MM.1S (cell line): ENCODE measurements around the gene RPE.
A peak's percentile ranks its signal among the peaks of the same experiment; 100 is the strongest.

Experiments used
- DNase-seq: peaks from one replicate; pipeline ENCODE4 v3.0.0-alpha.2; 2015
- H2AFZ ChIP-seq: fragments of 300-600 bp; sonication (generic); 2 replicates; pipeline ENCODE4 v1.6.0; 2016; ENCODE audit warnings: antibody characterized with exemption, low read length
- H3F3A ChIP-seq: fragments of 300-600 bp; sonication (generic); 2 replicates; pipeline ENCODE4 v1.6.1; 2016; ENCODE audit warnings: mild to moderate bottlenecking, antibody characterized with exemption, low read length, moderate library complexity, mixed read lengths; ENCODE audit not compliant: insufficient read depth
- H3K27ac ChIP-seq: fragments of 300-600 bp; sonication (generic); 2 replicates; pipeline ENCODE4 v1.5.1; 2016; ENCODE audit warnings: mild to moderate bottlenecking, low read length
- H3K27me3 ChIP-seq: fragments of 300-600 bp; sonication (generic); replicated peaks from 2 replicates; pipeline ENCODE4 v1.6.0; 2016; ENCODE audit warnings: low read length; ENCODE audit not compliant: insufficient read depth
- H3K36me3 ChIP-seq: fragments of 300-600 bp; sonication (generic); replicated peaks from 2 replicates; pipeline ENCODE4 v1.6.1; 2016; ENCODE audit warnings: mild to moderate bottlenecking, low read length, mixed read lengths; ENCODE audit not compliant: insufficient read depth
- H3K4me1 ChIP-seq: fragments of 300-600 bp; sonication (generic); 2 replicates; pipeline ENCODE4 v1.6.1; 2016; ENCODE audit warnings: low read length, mixed read lengths
- H3K4me2 ChIP-seq: fragments of 300-600 bp; sonication (generic); 2 replicates; pipeline ENCODE4 v1.6.0; 2016; ENCODE audit warnings: low read depth, low read length
- H3K4me3 ChIP-seq: fragments of 300-600 bp; sonication (generic); 2 replicates; pipeline ENCODE4 v1.5.1; 2016; ENCODE audit warnings: low read length, mixed read lengths
- H3K79me2 ChIP-seq: fragments of 300-600 bp; sonication (generic); 2 replicates; pipeline ENCODE4 v1.6.1; 2016; ENCODE audit warnings: mixed run types, low read length, mixed read lengths
- H3K9ac ChIP-seq: fragments of 300-600 bp; sonication (generic); 2 replicates; pipeline ENCODE4 v1.6.1; 2016; ENCODE audit warnings: low read length, mixed read lengths
- H3K9me2 ChIP-seq: fragments of 300-600 bp; sonication (generic); replicated peaks from 2 replicates; pipeline ENCODE4 v1.6.1; 2016; ENCODE audit warnings: mild to moderate bottlenecking, low read length, mixed read lengths; ENCODE audit not compliant: insufficient read depth
- H3K9me3 ChIP-seq: fragments of 300-600 bp; sonication (generic); replicated peaks from 2 replicates; pipeline ENCODE4 v1.6.1; 2016; ENCODE audit warnings: mild to moderate bottlenecking, low read length, mixed read lengths; ENCODE audit not compliant: insufficient read depth
- H4K20me1 ChIP-seq: fragments of 300-600 bp; sonication (generic); 2 replicates; pipeline ENCODE4 v1.6.1; 2016; ENCODE audit warnings: mild to moderate bottlenecking, low read length, moderate library complexity, mixed read lengths; ENCODE audit not compliant: insufficient read depth
- CTCF ChIP-seq: fragments of 300-600 bp; sonication (generic); IDR thresholded peaks from 2 replicates; pipeline ENCODE4 v1.5.1; 2016; ENCODE audit warnings: antibody characterized with exemption, low read length, mixed read lengths
- EZH2 ChIP-seq: fragments of 300-600 bp; sonication (generic); optimal IDR thresholded peaks from 2 replicates; pipeline ENCODE3; 2017; ENCODE audit warnings: low read depth, mild to moderate bottlenecking, antibody characterized with exemption, low read length, mixed read lengths
- EZH2phosphoT487 ChIP-seq: fragments of 300-600 bp; sonication (generic); IDR thresholded peaks from 2 replicates; pipeline ENCODE4 v1.6.1; 2018; ENCODE audit warnings: antibody characterized with exemption, low read length

RPE gene

GRCh38 chr2:209977386-209978239 is 24.8 kb upstream of the RPE start:
- no peak overlapping the region for H3K9ac ChIP-seq
- H3F3A ChIP-seq, result no peaks in the 10 kb centered on the region
- H3K36me3 ChIP-seq, result no peaks in the 10 kb centered on the region
- no peaks in the 10 kb centered on the region for H3K9me3 ChIP-seq
- no peak overlapping the region for H2AFZ ChIP-seq
- TF ChIP-seq EZH2phosphoT487, result no peak
- peak; percentile 62 for TF ChIP-seq CTCF
- H3K4me2 ChIP-seq, result no peak overlapping the region
- no peaks in the 10 kb centered on the region for H3K4me1 ChIP-seq
- no peaks in the 10 kb centered on the region for H3K27me3 ChIP-seq
- H3K4me3 ChIP-seq, result no peak overlapping the region
- H3K27ac ChIP-seq, result no peak overlapping the region
- peak; percentile 46 for DNase-seq
- no peaks in the 10 kb centered on the region for H3K9me2 ChIP-seq
- H4K20me1 ChIP-seq, result no peaks in the 10 kb centered on the region
- no peaks in the 10 kb centered on the region for H3K79me2 ChIP-seq

GRCh38 chr2:209984291-209984690 is 18.1 kb upstream of the RPE start:
- Histone ChIP-seq H3K9me2 (no peaks in the 10 kb centered on the region), H3K4me3 (peak overlapping the region; percentile 15; the same call in 1 of the 2 replicates), H3K27ac (no peak overlapping the region), H3K4me2 (peak overlapping the region; percentile 47), H4K20me1 (no peaks in the 10 kb centered on the region), H3K4me1 (peaks cover 12% of the 10 kb centered on the region; the same call in 1 of the 2 replicates), H3K36me3 (no peaks in the 10 kb centered on the region), H2AFZ (peak overlapping the region; percentile 43), H3K79me2 (no peaks in the 10 kb centered on the region), H3K9ac (no peak overlapping the region), H3F3A (peaks cover 4% of the 10 kb centered on the region; the same call in 1 of the 2 replicates), H3K9me3 (no peaks in the 10 kb centered on the region), H3K27me3 (no peaks in the 10 kb centered on the region)
- DNase-seq, result peak; percentile 58
- no peak for TF ChIP-seq EZH2
- TF ChIP-seq CTCF, result no peak
- TF ChIP-seq EZH2phosphoT487, result no peak

GRCh38 chr2:209985874-209986273 is 16.6 kb upstream of the RPE start:
- no peak for DNase-seq
- no peaks in the 10 kb centered on the region for H4K20me1 ChIP-seq
- H3K9me3 ChIP-seq, result no peaks in the 10 kb centered on the region
- no peak for TF ChIP-seq CTCF
- no peak for TF ChIP-seq EZH2
- TF ChIP-seq EZH2phosphoT487, result no peak
- no peak overlapping the region for H3K9ac ChIP-seq
- peaks cover 4% of the 10 kb centered on the region; the same call in 1 of the 2 replicates for H3F3A ChIP-seq
- H3K4me2 ChIP-seq, result no peak overlapping the region
- H2AFZ ChIP-seq, result no peak overlapping the region
- no peaks in the 10 kb centered on the region for H3K79me2 ChIP-seq
- no peak overlapping the region for H3K4me3 ChIP-seq
- H3K9me2 ChIP-seq, result no peaks in the 10 kb centered on the region
- no peak overlapping the region for H3K27ac ChIP-seq
- no peaks in the 10 kb centered on the region for H3K27me3 ChIP-seq
- peaks cover 12% of the 10 kb centered on the region; the same call in 1 of the 2 replicates for H3K4me1 ChIP-seq
- no peaks in the 10 kb centered on the region for H3K36me3 ChIP-seq
